GM12801 (cell line): Measurements from ENCODE around the gene ANAPC1.

Source experiments
- CTCF ChIP-seq: IDR thresholded peaks from one replicate; pipeline ENCODE4 v1.5.1; 2011; ENCODE audit warnings: control low read depth; ENCODE audit not compliant: insufficient read length; ENCODE audit errors: extremely low read depth

ANAPC1 gene

GRCh38 chr2:111897924-111898702, 14.1 kb upstream of the ANAPC1 start, which contains the start of gene MERTK:
TSS of gene MERTK (plus strand) at chr2:111898607. CDS start at chr2:111898736, 129 bp downstream.
- TF ChIP-seq CTCF = no peak

GRCh38 chr2:111897630-111897923, 13.6 kb upstream of the ANAPC1 start:
- no peak for TF ChIP-seq CTCF

GRCh38 chr2:111896576-111896975, 12.6 kb upstream of the ANAPC1 start:
- no peak for TF ChIP-seq CTCF

- TF ChIP-seq CTCF = no peak
These were observed 12.0 kb upstream of the ANAPC1 start for GRCh38 chr2:111896024-111896423.

GRCh38 chr2:111884592-111884964, 585 bp upstream of the ANAPC1 start:
- no peak for TF ChIP-seq CTCF
